Astrocyte (in vitro differentiated cells and primary cell): ENCODE data around the gene FAM241A.

Experiments used
- EZH2 ChIP-seq: IDR thresholded peaks from 2 replicates; pipeline ENCODE4 v1.6.1; 2012; ENCODE audit warnings: mild to moderate bottlenecking, low read length, inconsistent platforms; ENCODE audit not compliant: insufficient read depth
- TF ChIP-seq, protein P1 (sequence below): IDR thresholded peaks from 2 replicates; pipeline ENCODE4 v1.5.1; 2011; ENCODE audit warnings: low read depth, mild to moderate bottlenecking, inconsistent platforms, low read length, moderate library complexity; ENCODE audit not compliant: insufficient read depth

DNA sequence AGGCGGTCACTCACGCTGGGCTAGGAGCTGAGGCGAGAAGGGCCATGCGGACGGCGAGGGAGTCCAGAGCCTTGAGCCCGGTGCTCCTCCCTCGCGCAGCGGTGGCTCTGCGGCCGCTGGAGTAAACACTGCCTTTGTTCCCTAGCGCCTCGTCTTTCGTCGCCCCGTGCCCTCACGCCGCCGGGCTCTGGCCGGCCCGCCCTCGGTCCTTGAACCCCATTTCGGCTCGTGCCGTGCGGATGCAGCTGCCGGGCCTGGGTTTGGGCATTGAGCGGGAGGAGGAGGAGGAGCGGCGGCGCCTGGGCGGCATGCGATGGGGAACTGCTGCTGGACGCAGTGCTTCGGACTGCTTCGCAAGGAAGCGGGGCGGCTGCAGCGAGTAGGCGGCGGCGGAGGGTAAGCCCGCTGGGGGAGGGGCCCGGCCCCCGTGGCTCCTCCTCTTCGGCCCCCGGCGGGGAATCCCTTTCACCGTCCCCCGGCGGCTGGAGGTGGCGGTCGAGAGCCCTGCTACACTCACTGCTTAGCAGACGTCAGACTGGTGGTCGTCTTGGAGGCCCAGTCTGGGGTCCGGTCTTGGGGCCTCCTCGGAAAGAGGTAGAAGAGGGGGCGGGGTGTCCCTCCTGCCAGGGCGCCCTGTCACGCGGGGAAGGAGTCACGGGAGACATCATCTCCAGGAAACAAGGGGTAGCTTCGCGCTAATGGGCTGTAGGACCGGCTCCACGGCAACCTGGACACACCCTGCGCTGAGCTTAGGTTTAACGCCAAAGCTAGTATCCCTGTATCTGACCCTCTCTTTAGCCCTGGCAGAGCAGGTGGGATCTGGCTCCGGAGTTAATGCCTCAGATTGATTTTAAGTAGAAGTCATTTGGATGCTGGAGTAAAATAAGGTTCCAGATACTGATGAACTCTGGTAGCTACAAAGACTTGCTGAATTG is 86.8 kb downstream of the FAM241A start, which contains the start of gene AP1AR:
- TF ChIP-seq EZH2, result no peak
- TF ChIP-seq, protein P1, sequence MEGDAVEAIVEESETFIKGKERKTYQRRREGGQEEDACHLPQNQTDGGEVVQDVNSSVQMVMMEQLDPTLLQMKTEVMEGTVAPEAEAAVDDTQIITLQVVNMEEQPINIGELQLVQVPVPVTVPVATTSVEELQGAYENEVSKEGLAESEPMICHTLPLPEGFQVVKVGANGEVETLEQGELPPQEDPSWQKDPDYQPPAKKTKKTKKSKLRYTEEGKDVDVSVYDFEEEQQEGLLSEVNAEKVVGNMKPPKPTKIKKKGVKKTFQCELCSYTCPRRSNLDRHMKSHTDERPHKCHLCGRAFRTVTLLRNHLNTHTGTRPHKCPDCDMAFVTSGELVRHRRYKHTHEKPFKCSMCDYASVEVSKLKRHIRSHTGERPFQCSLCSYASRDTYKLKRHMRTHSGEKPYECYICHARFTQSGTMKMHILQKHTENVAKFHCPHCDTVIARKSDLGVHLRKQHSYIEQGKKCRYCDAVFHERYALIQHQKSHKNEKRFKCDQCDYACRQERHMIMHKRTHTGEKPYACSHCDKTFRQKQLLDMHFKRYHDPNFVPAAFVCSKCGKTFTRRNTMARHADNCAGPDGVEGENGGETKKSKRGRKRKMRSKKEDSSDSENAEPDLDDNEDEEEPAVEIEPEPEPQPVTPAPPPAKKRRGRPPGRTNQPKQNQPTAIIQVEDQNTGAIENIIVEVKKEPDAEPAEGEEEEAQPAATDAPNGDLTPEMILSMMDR, result no peak
